HEK293 (cell line): ENCODE results near the gene FXYD3.

Experiments used
- CTCF ChIP-seq: fragments of 450-650 bp; formaldehyde crosslinking; IDR thresholded peaks from 2 replicates; pipeline ENCODE4 v1.5.1; 2016; ENCODE audit warnings: missing biosample characterization, missing genetic modification characterization
- GFI1B ChIP-seq: fragments of 450-650 bp; formaldehyde crosslinking; IDR thresholded peaks from 2 replicates; pipeline ENCODE4 v1.5.1; 2016; ENCODE audit warnings: missing biosample characterization, missing genetic modification characterization
- GLIS1 ChIP-seq: fragments of 450-650 bp; formaldehyde crosslinking; IDR thresholded peaks from 2 replicates; pipeline ENCODE4 v1.5.1; 2016; ENCODE audit warnings: missing biosample characterization, missing genetic modification characterization
- KLF17 ChIP-seq: fragments of 450-650 bp; formaldehyde crosslinking; IDR thresholded peaks from 2 replicates; pipeline ENCODE4 v1.5.1; 2016; ENCODE audit warnings: missing biosample characterization, missing genetic modification characterization
- KLF8 ChIP-seq: fragments of 450-650 bp; formaldehyde crosslinking; IDR thresholded peaks from 2 replicates; pipeline ENCODE4 v1.5.1; 2016; ENCODE audit warnings: missing biosample characterization, missing genetic modification characterization
- PATZ1 ChIP-seq: fragments of 450-650 bp; formaldehyde crosslinking; IDR thresholded peaks from 2 replicates; pipeline ENCODE4 v1.5.1; 2016; ENCODE audit warnings: missing biosample characterization, missing genetic modification characterization
- SP2 ChIP-seq: fragments of 450-650 bp; formaldehyde crosslinking; IDR thresholded peaks from 2 replicates; pipeline ENCODE4 v1.5.1; 2016; ENCODE audit warnings: missing biosample characterization, missing genetic modification characterization
- SP3 ChIP-seq: fragments of 450-650 bp; formaldehyde crosslinking; IDR thresholded peaks from 2 replicates; pipeline ENCODE4 v1.5.1; 2016; ENCODE audit warnings: missing biosample characterization, missing genetic modification characterization
- TCF7L2 ChIP-seq: IDR thresholded peaks from 2 replicates; pipeline ENCODE4 v1.6.1; 2011; ENCODE audit warnings: low read depth, mild to moderate bottlenecking, inconsistent platforms, low read length, moderate library complexity, borderline replicate concordance
- WT1 ChIP-seq: fragments of 450-650 bp; formaldehyde crosslinking; IDR thresholded peaks from 2 replicates; pipeline ENCODE4 v1.5.1; 2016; ENCODE audit warnings: missing biosample characterization, missing genetic modification characterization
- YY2 ChIP-seq: fragments of 450-650 bp; formaldehyde crosslinking; IDR thresholded peaks from 2 replicates; pipeline ENCODE4 v1.5.1; 2016; ENCODE audit warnings: missing biosample characterization, missing genetic modification characterization
- ZBTB1 ChIP-seq: fragments of 450-650 bp; formaldehyde crosslinking; IDR thresholded peaks from 2 replicates; pipeline ENCODE4 v1.5.1; 2016; ENCODE audit warnings: missing biosample characterization, missing genetic modification characterization
- ZBTB21 ChIP-seq: fragments of 450-650 bp; formaldehyde crosslinking; IDR thresholded peaks from 2 replicates; pipeline ENCODE4 v1.5.1; 2017; ENCODE audit warnings: missing biosample characterization, missing genetic modification characterization
- ZBTB44 ChIP-seq: fragments of 450-650 bp; IDR thresholded peaks from 2 replicates; pipeline ENCODE4 v1.5.1; 2018; ENCODE audit warnings: missing biosample characterization, mild to moderate bottlenecking, missing genetic modification characterization
- ZBTB48 ChIP-seq: fragments of 450-650 bp; formaldehyde crosslinking; IDR thresholded peaks from 2 replicates; pipeline ENCODE4 v1.5.1; 2016; ENCODE audit warnings: missing biosample characterization, missing genetic modification characterization
- ZEB2 ChIP-seq: fragments of 450-650 bp; formaldehyde crosslinking; IDR thresholded peaks from 2 replicates; pipeline ENCODE4 v1.5.1; 2016; ENCODE audit warnings: missing biosample characterization, missing genetic modification characterization
- ZNF155 ChIP-seq: fragments of 450-650 bp; formaldehyde crosslinking; IDR thresholded peaks from 2 replicates; pipeline ENCODE4 v1.5.1; 2016; ENCODE audit warnings: missing biosample characterization, missing genetic modification characterization
- ZNF175 ChIP-seq: fragments of 450-650 bp; formaldehyde crosslinking; IDR thresholded peaks from 2 replicates; pipeline ENCODE4 v1.5.1; 2016; ENCODE audit warnings: missing biosample characterization, missing genetic modification characterization
- ZNF211 ChIP-seq: fragments of 450-650 bp; formaldehyde crosslinking; IDR thresholded peaks from 2 replicates; pipeline ENCODE4 v1.5.1; 2016; ENCODE audit warnings: low read depth, missing biosample characterization, missing genetic modification characterization
- ZNF223 ChIP-seq: fragments of 450-650 bp; formaldehyde crosslinking; IDR thresholded peaks from 2 replicates; pipeline ENCODE4 v1.5.1; 2016; ENCODE audit warnings: missing biosample characterization, missing genetic modification characterization
- ZNF366 ChIP-seq: fragments of 450-650 bp; formaldehyde crosslinking; conservative IDR thresholded peaks from 2 replicates; pipeline ENCODE4 v1.5.1; 2016; ENCODE audit warnings: missing biosample characterization, missing genetic modification characterization
- ZNF488 ChIP-seq: fragments of 450-650 bp; formaldehyde crosslinking; IDR thresholded peaks from 2 replicates; pipeline ENCODE4 v1.5.1; 2016; ENCODE audit warnings: missing biosample characterization, missing genetic modification characterization
- ZNF501 ChIP-seq: fragments of 450-650 bp; formaldehyde crosslinking; IDR thresholded peaks from 2 replicates; pipeline ENCODE4 v1.5.1; 2016; ENCODE audit warnings: missing biosample characterization, missing genetic modification characterization
- ZNF610 ChIP-seq: fragments of 450-650 bp; formaldehyde crosslinking; IDR thresholded peaks from 2 replicates; pipeline ENCODE4 v1.5.1; 2016; ENCODE audit warnings: missing biosample characterization, missing genetic modification characterization, borderline replicate concordance
- ZNF777 ChIP-seq: fragments of 450-650 bp; formaldehyde crosslinking; IDR thresholded peaks from 2 replicates; pipeline ENCODE4 v1.5.1; 2017; ENCODE audit warnings: missing biosample characterization, missing genetic modification characterization, borderline replicate concordance
- ZNF843 ChIP-seq: fragments of 450-650 bp; formaldehyde crosslinking; IDR thresholded peaks from 2 replicates; pipeline ENCODE4 v1.5.1; 2016; ENCODE audit warnings: missing biosample characterization, missing genetic modification characterization
- ZXDB ChIP-seq: fragments of 450-650 bp; formaldehyde crosslinking; IDR thresholded peaks from 2 replicates; pipeline ENCODE4 v1.5.1; 2016; ENCODE audit warnings: missing biosample characterization, missing genetic modification characterization
- TF ChIP-seq, protein P1 (sequence below): fragments of 450-650 bp; formaldehyde crosslinking; conservative IDR thresholded peaks from 2 replicates; pipeline ENCODE4 v1.5.1; 2016; ENCODE audit warnings: low read depth, missing biosample characterization, missing genetic modification characterization

The FXYD3 gene

GRCh38 chr19:35140962-35141836 lies 25.6 kb downstream of the FXYD3 start (continued):
- TF ChIP-seq SP3, result peak; percentile 89
- peak; percentile 75; the same call in 1 of the 2 replicates for TF ChIP-seq YY2
- TF ChIP-seq ZNF777 (tag by site-specific recombination), result no peak
- TF ChIP-seq ZNF211 (tag by site-specific recombination), result no peak; the same call in 1 of the 2 replicates
- no peak for TF ChIP-seq ZNF501 (tag by site-specific recombination)
- TF ChIP-seq, protein P1, sequence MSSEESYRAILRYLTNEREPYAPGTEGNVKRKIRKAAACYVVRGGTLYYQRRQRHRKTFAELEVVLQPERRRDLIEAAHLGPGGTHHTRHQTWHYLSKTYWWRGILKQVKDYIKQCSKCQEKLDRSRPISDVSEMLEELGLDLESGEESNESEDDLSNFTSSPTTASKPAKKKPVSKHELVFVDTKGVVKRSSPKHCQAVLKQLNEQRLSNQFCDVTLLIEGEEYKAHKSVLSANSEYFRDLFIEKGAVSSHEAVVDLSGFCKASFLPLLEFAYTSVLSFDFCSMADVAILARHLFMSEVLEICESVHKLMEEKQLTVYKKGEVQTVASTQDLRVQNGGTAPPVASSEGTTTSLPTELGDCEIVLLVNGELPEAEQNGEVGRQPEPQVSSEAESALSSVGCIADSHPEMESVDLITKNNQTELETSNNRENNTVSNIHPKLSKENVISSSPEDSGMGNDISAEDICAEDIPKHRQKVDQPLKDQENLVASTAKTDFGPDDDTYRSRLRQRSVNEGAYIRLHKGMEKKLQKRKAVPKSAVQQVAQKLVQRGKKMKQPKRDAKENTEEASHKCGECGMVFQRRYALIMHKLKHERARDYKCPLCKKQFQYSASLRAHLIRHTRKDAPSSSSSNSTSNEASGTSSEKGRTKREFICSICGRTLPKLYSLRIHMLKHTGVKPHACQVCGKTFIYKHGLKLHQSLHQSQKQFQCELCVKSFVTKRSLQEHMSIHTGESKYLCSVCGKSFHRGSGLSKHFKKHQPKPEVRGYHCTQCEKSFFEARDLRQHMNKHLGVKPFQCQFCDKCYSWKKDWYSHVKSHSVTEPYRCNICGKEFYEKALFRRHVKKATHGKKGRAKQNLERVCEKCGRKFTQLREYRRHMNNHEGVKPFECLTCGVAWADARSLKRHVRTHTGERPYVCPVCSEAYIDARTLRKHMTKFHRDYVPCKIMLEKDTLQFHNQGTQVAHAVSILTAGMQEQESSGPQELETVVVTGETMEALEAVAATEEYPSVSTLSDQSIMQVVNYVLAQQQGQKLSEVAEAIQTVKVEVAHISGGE, result no peak
- TF ChIP-seq KLF17, result peak; percentile 72
- 0 out of 2 replicates have a peak, but pooled peaks have one; percentile 81 for TF ChIP-seq ZNF155 (tag by site-specific recombination)
- TF ChIP-seq TCF7L2, result no peak
- peak; percentile 87 for TF ChIP-seq ZXDB (tag by site-specific recombination)
- peak; percentile 29; the same call in 1 of the 2 replicates for TF ChIP-seq WT1 (tag by site-specific recombination)
- TF ChIP-seq PATZ1 (tag by site-specific recombination), result peak; percentile 42
- peak; percentile 69 for TF ChIP-seq ZEB2 (tag by site-specific recombination)
- TF ChIP-seq ZNF488 (tag by site-specific recombination), result peak; percentile 65; the same call in 1 of the 2 replicates
- 0 out of 2 replicates have a peak, but pooled peaks have one; percentile 37 for TF ChIP-seq ZNF843
- peak; percentile 92 for TF ChIP-seq ZBTB48
- peak; percentile 69; the same call in 1 of the 2 replicates for TF ChIP-seq ZNF223 (tag by site-specific recombination)
- TF ChIP-seq ZBTB1 (tag by site-specific recombination), result no peak
- TF ChIP-seq GFI1B (tag by site-specific recombination), result no peak
- TF ChIP-seq KLF8 (tag by site-specific recombination), result peak; percentile 62; the same call in 1 of the 2 replicates
- TF ChIP-seq ZBTB21 (tag by site-specific recombination), result peak; percentile 78
- peak; percentile 43; the same call in 1 of the 2 replicates for TF ChIP-seq ZNF610
- TF ChIP-seq GLIS1 (tag by site-specific recombination), result peak; percentile 46
- TF ChIP-seq SP2 (tag by site-specific recombination), result peak; percentile 83
- peak; percentile 90 for TF ChIP-seq CTCF (tag by site-specific recombination)
- peak; percentile 97 for TF ChIP-seq ZNF366
- no peak for TF ChIP-seq ZNF175 (tag by site-specific recombination)
- no peak for TF ChIP-seq ZBTB44
